A549 (cell line): Measurements from ENCODE around the gene CCDC127. TPM values are rescaled to one million over a fixed set of nuclear protein-coding genes. Genes with fewer than 3 reads are reported as not detected.
"Not testable (repeated sequence)": the region's sequence is repeated elsewhere in the genome, so short reads cannot be mapped to it uniquely, and the experiment has no call there.

ENCODE experiments used
- ATAC-seq, 2 experiments: fragments of 200-7000 bp in 1 of 2; fragments of >200 bp in 1 of 2; cut with Nextera tagmentation in 1 of 2; cut with Tn5 transposase in 1 of 2; 3 replicates each; pipeline versions ENCODE4 v1.8.0 to v1.9.1; 2018 to 2020; ENCODE audit warnings: mild to moderate bottlenecking in 1 of 2, moderate library complexity in 1 of 2
- CTCF ChIA-PET: fragments of 300-600 bp; sonication (Branson Sonifier 250); formaldehyde crosslinking; extraction: SDS; loops from one replicate; lab custom pipeline; 2021; ENCODE audit warnings: antibody characterized with exemption, inconsistent platforms; lab: Yijun Ruan, JAX
- POLR2A ChIA-PET: fragments of 350-600 bp; formaldehyde crosslinking; extraction: SDS; loops from one replicate; lab custom pipeline; 2021; ENCODE audit warnings: antibody characterized with exemption, inconsistent platforms; lab: Yijun Ruan, JAX
- DNase-seq, 2 experiments: peaks; one replicate each; pipeline versions ENCODE4 v3.0.0 to v3.0.0-alpha.2; 2011 to 2016; ENCODE audit warnings: low read depth in 1 of 2, low spot score in 1 of 2
- FAIRE-seq: peaks from 2 replicates; lab custom pipeline; 2011; peaks lifted over from hg19 to GRCh38; lab: Jason Lieb, UNC
- H3K27ac ChIP-seq, 2 experiments: fragments of >200 bp; sonication (Bioruptor Twin); formaldehyde crosslinking; 3 replicates each; pipeline ENCODE4 v1.5.1; 2016 to 2017
- H3K4me1 ChIP-seq: fragments of >200 bp; sonication (Bioruptor Twin); formaldehyde crosslinking; 3 replicates; pipeline ENCODE4 v1.6.1; 2016
- H3K4me2 ChIP-seq: fragments of >200 bp; sonication (Bioruptor Twin); formaldehyde crosslinking; 3 replicates; pipeline ENCODE4 v1.6.1; 2016
- H3K4me3 ChIP-seq: fragments of >200 bp; sonication (Bioruptor Twin); formaldehyde crosslinking; 3 replicates; pipeline ENCODE4 v1.5.1; 2016
- H3K9me3 ChIP-seq: fragments of >200 bp; sonication (Bioruptor Twin); formaldehyde crosslinking; 3 replicates; pipeline ENCODE4 v1.6.1; 2016
- CEBPB ChIP-seq, 2 experiments: fragments of >200 bp in 1 of 2; sonication (Bioruptor Twin) in 1 of 2; formaldehyde crosslinking in 1 of 2; IDR thresholded peaks; 2 replicates each; pipeline ENCODE4 v1.6.1; 2012 to 2016
- CHD4 ChIP-seq: fragments of 200-600 bp; sonication (generic); IDR thresholded peaks from 2 replicates; pipeline ENCODE4 v1.6.1; 2016; ENCODE audit warnings: antibody characterized with exemption, mild to moderate bottlenecking, borderline replicate concordance
- EHF ChIP-seq: fragments of 250-450 bp; sonication (Bioruptor Pico); IDR thresholded peaks from 2 replicates; pipeline ENCODE4 v1.5.0; 2020; ENCODE audit warnings: mild to moderate bottlenecking
- EP300 ChIP-seq, 2 experiments: fragments of >200 bp; sonication (Bioruptor Twin); formaldehyde crosslinking; IDR thresholded peaks; 2 replicates in 1 of 2; 3 replicates in 1 of 2; pipeline ENCODE4 v1.6.1; 2016 to 2017
- JUNB ChIP-seq: fragments of >200 bp; sonication (Bioruptor Twin); formaldehyde crosslinking; IDR thresholded peaks from 2 replicates; pipeline ENCODE4 v1.6.1; 2016
- KDM5A ChIP-seq: fragments of 200-600 bp; sonication (generic); IDR thresholded peaks from 2 replicates; pipeline ENCODE4 v1.6.1; 2016; ENCODE audit warnings: antibody characterized with exemption, mild to moderate bottlenecking
- MAFK ChIP-seq: fragments of 450-650 bp; IDR thresholded peaks from 2 replicates; pipeline ENCODE4 v1.6.1; 2014; ENCODE audit not compliant: partially characterized antibody
- NR3C1 ChIP-seq: fragments of >200 bp; sonication (Bioruptor Twin); formaldehyde crosslinking; IDR thresholded peaks from 3 replicates; pipeline ENCODE4 v1.6.1; 2017
- POLR2A ChIP-seq: IDR thresholded peaks from 2 replicates; pipeline ENCODE4 v1.6.1; 2012; ENCODE audit warnings: mild to moderate bottlenecking, low read length
- RCOR1 ChIP-seq: fragments of 150-350 bp; IDR thresholded peaks from 2 replicates; pipeline ENCODE4 v1.6.1; 2014; ENCODE audit warnings: antibody characterized with exemption, low read length, low read depth
- RFX5 ChIP-seq: fragments of 450-650 bp; IDR thresholded peaks from 2 replicates; pipeline ENCODE4 v1.7.1; 2014; ENCODE audit warnings: antibody characterized with exemption, mild to moderate bottlenecking, moderate library complexity
- TP53 ChIP-seq: fragments of 250-450 bp; sonication (Bioruptor Pico); IDR thresholded peaks from 2 replicates; pipeline ENCODE4 v1.5.0; 2021; ENCODE audit warnings: mild to moderate bottlenecking, moderate library complexity
- ZNF302 ChIP-seq: fragments of 250-450 bp; sonication (Bioruptor Pico); IDR thresholded peaks from 2 replicates; pipeline ENCODE4 v1.9.0; 2021; ENCODE audit warnings: inconsistent platforms, mild to moderate bottlenecking, moderate library complexity
- ZSCAN20 ChIP-seq: fragments of 250-450 bp; sonication (Bioruptor Pico); IDR thresholded peaks from 2 replicates; pipeline ENCODE4 v1.8.0; 2022; ENCODE audit warnings: mild to moderate bottlenecking, moderate library complexity
- WGBS: methylation state at CpG from one replicate; pipeline ENCODE4 v1.1.6; 2017; ENCODE audit errors: missing lambda C conversion rate; 5-methylcytosine and 5-hydroxymethylcytosine counted together
- polyA plus RNA-seq, 4 experiments: library from polyadenylated mRNA; depleted of rRNA in 3 of 4; stranded (reverse); fragments of >200 nt; fragmentation: RNase III in 1 of 4; extraction: RNeasy Plus Mini Kit Qiagen cat#74134 plus additional on column Dnase treatment in 1 of 4; gene quantifications; 2 replicates in 3 of 4; 3 replicates in 1 of 4; pipeline ENCODE4 v1.2.3, GENCODE V29; 2011 to 2017
- TF ChIP-seq, protein P1 (sequence below): fragments of 250-450 bp; sonication (Bioruptor Pico); IDR thresholded peaks from 2 replicates; pipeline ENCODE4 v1.5.0; 2021; ENCODE audit warnings: mild to moderate bottlenecking, moderate library complexity, borderline replicate concordance
- TF ChIP-seq, protein P2 (sequence below): fragments of >200 bp; sonication (Bioruptor Twin); formaldehyde crosslinking; IDR thresholded peaks from 2 replicates; pipeline ENCODE4 v1.6.1; 2016
- TF ChIP-seq, protein P3 (sequence below): fragments of 250-450 bp; sonication (Bioruptor Pico); IDR thresholded peaks from 2 replicates; pipeline ENCODE4 v1.5.0; 2020; ENCODE audit warnings: low read depth, mild to moderate bottlenecking, moderate library complexity

CCDC127 gene
- polyA plus RNA-seq, 2 of the 4 experiments (the other 2 are of a cell fraction) = 5.1 to 6.2 TPM

DNA sequence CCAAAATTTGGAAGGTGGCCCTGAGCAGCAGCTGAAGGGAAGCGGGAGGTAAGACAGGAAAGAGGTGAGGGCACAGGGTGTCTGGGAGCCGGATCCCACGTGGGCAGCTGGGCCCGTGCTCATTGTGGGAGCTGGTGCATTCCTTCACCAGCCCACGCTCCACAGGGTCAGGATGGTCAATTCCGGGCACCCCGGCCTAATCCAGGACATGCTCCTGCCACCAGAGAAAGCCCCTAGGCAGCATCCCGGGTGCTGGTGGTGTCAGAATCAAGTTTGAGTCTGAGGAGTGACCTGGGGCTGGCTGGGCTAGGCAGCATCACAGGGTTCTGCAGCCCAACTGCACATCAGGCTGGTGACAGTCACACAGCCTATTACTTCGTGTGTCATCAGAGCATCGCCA lies 46.4 kb upstream of the CCDC127 start (continued):
- TF ChIP-seq, protein P1, sequence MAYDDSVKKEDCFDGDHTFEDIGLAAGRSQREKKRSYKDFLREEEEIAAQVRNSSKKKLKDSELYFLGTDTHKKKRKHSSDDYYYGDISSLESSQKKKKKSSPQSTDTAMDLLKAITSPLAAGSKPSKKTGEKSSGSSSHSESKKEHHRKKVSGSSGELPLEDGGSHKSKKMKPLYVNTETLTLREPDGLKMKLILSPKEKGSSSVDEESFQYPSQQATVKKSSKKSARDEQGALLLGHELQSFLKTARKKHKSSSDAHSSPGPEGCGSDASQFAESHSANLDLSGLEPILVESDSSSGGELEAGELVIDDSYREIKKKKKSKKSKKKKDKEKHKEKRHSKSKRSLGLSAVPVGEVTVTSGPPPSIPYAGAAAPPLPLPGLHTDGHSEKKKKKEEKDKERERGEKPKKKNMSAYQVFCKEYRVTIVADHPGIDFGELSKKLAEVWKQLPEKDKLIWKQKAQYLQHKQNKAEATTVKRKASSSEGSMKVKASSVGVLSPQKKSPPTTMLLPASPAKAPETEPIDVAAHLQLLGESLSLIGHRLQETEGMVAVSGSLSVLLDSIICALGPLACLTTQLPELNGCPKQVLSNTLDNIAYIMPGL (CRISPR knock-in tag) = no peak
- TF ChIP-seq TP53 (CRISPR knock-in tag) = no peak
- no peak for TF ChIP-seq ZNF302 (CRISPR knock-in tag)
- TF ChIP-seq EHF = no peak
- TF ChIP-seq RCOR1 = no peak
- TF ChIP-seq KDM5A = no peak
- TF ChIP-seq NR3C1 = no peak
- TF ChIP-seq, all 56 proteins: peak for 0

DNA sequence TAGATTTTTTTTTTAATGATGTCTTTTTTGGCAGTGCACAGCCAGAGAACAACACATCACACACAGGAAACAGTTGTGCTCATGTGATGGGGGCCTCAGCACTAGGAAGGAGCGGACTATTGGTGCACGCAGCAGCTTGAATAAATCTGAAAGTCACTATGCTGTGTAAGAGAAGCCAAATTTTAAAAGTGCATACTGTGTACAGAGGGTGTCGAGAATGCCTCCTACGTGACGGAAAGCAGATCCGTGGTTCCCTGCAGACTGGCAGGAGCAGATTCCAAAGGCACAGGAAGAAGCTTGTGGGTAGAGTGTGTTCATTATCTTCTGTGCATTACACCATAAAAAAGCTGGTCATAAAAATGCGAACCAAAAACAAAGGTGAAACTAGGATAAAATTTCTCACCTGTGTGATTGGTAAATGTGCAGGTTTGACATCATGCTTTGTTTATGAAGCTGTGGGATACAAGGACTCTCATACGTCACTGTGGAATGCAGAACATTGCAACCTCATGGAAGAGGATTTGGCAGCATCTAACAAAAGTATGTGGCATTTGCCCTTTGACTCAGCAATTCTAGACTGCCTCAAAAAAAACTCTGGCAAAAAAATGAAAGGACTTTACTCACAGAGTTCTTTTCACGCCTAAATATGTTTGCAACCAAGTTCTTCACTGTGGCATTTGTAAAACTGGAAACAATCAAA lies 45.5 kb upstream of the CCDC127 start:
- peak overlapping the region; percentile 50 for H3K4me2 ChIP-seq
- not testable (repeated sequence) for H3K4me3 ChIP-seq
- H3K4me1 ChIP-seq = peaks cover 16% of the 10 kb centered on the region
- peak; percentile 76 to 79 for ATAC-seq
- TF ChIP-seq MAFK = peak; percentile 77
- TF ChIP-seq, all 56 proteins: peak for 1; not testable (repeated sequence) for 55
- DNase-seq = peak in 1 of 2 experiments; percentile 78
- CTCF ChIA-PET, POLR2A ChIA-PET, H3K9me3 ChIP-seq, FAIRE-seq: not testable (repeated sequence)
- peak overlapping the region; percentile 63 to 67; a peak in 5 of 6 replicates for H3K27ac ChIP-seq
- WGBS = 69% methylated on average over 9 of the region's 9 CpGs

DNA sequence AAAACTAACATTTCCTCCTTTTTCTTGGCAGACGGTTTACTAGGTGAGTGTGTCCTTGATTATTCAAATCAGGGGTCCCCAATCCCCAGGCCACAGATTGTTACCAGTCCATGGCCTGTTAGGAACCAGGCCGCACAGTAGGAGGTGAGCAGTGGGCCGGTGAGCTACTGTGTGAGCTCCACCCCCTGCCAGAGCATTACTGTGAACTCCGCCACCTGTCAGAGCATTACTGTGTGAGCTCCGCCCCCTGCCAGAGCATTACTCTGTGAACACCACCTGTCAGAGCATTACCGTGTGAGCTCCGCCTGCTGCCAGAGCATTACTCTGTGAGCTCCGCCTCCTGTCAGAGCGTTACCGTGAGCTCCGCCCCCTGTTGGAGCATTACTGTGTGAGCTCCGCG lies 39.2 kb upstream of the CCDC127 start:
- peaks cover 3% of the 10 kb centered on the region for H3K9me3 ChIP-seq
- POLR2A ChIA-PET = no interaction called here
- H3K4me2 ChIP-seq = no peak overlapping the region
- ATAC-seq (no peak), FAIRE-seq (no peak)
- TF ChIP-seq, protein P2, sequence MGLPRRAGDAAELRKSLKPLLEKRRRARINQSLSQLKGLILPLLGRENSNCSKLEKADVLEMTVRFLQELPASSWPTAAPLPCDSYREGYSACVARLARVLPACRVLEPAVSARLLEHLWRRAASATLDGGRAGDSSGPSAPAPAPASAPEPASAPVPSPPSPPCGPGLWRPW = no peak
- TF ChIP-seq MAFK = no peak
- TF ChIP-seq ZSCAN20 (CRISPR knock-in tag) = no peak
- TF ChIP-seq POLR2A = no peak
- TF ChIP-seq RFX5 = no peak
- TF ChIP-seq, protein P3, sequence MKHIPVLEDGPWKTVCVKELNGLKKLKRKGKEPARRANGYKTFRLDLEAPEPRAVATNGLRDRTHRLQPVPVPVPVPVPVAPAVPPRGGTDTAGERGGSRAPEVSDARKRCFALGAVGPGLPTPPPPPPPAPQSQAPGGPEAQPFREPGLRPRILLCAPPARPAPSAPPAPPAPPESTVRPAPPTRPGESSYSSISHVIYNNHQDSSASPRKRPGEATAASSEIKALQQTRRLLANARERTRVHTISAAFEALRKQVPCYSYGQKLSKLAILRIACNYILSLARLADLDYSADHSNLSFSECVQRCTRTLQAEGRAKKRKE = no peak
- no peak for TF ChIP-seq JUNB
- TF ChIP-seq CHD4 = no peak
- no peak for TF ChIP-seq ZNF302 (CRISPR knock-in tag)
- TF ChIP-seq EP300 (IDR thresholded peaks at IDR 0.05) = no peak
- TF ChIP-seq CEBPB (IDR thresholded peaks at IDR 0.05) = no peak
- TF ChIP-seq, all 56 proteins: peak for 0
- no peaks in the 10 kb centered on the region for H3K4me1 ChIP-seq
- no peak overlapping the region for H3K27ac ChIP-seq
- 96% methylated on average over 13 of the region's 13 CpGs for WGBS
- CTCF ChIA-PET = no interaction called here
- DNase-seq = no peak
- H3K4me3 ChIP-seq = no peak overlapping the region

DNA sequence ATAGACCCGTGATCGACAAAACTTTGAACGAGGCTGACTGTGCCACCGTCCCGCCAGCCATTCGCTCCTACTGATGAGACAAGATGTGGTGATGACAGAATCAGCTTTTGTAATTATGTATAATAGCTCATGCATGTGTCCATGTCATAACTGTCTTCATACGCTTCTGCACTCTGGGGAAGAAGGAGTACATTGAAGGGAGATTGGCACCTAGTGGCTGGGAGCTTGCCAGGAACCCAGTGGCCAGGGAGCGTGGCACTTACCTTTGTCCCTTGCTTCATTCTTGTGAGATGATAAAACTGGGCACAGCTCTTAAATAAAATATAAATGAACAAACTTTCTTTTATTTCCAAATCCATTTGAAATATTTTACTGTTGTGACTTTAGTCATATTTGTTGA lies 38.4 kb upstream of the CCDC127 start:
- FAIRE-seq, H3K9me3 ChIP-seq, POLR2A ChIA-PET, H3K27ac ChIP-seq, H3K4me3 ChIP-seq, DNase-seq, H3K4me2 ChIP-seq, H3K4me1 ChIP-seq, ATAC-seq: not testable (repeated sequence)
- CTCF ChIA-PET = interaction anchor here (0.6 to 0.9 kb wide), 2 partner anchors 10 to 11 kb away, joined by 3 read pairs; no protein-coding TSS in a partner anchor
- WGBS = 95% methylated on average over 8 of the region's 8 CpGs

DNA sequence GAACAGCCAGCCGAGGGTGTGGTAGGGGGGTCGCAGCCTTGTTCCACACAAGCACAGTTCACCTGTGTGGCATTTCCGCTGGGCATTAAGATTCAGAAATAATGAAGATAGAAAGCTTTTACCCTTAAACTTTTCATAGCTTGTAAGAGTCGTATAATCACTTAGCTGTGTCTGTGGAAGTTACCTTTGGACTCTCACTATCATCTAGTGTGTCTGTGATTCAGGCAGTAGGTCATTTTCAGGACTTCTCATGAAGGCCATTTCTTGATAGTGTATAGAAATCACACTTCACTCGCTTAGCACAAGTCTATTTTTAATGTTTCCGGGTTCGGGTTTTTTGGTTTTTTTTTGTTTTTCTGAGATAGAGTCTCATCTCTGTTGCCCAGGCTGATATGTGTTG lies 37.2 kb upstream of the CCDC127 start:
- DNase-seq, CTCF ChIA-PET, H3K4me3 ChIP-seq, H3K4me2 ChIP-seq, H3K9me3 ChIP-seq, FAIRE-seq, ATAC-seq, H3K27ac ChIP-seq, H3K4me1 ChIP-seq, POLR2A ChIA-PET: not testable (repeated sequence)
- 92% methylated on average over 7 of the region's 7 CpGs for WGBS

DNA sequence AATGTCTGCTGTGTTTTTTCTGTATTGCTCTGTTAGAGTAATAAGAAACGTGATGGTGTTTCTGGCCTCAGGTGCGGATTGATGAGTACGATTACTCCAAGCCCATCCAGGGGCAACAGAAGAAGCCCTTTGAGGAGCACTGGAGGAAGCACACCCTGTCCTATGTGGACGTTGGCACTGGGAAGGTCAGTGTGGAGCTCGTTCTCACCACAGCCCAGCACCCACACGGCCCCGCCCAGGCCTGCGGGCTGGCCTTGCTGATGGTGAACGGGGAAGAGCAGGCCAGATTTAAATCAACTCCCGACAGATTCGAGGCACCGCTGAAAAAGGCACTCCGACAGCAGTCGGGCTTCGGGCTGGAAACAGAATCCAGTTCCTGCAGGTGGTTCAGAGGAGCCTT lies 36.4 kb upstream of the CCDC127 start:
- H3K4me3 ChIP-seq, H3K27ac ChIP-seq, DNase-seq, CTCF ChIA-PET, POLR2A ChIA-PET, H3K4me2 ChIP-seq, ATAC-seq, H3K9me3 ChIP-seq, H3K4me1 ChIP-seq, FAIRE-seq: not testable (repeated sequence)
- 82% methylated on average over 13 of the region's 15 CpGs for WGBS
